DMS114 treated with DMSO at 0.1 percent for 48 hours (cell line): ENCODE results near the gene ZC2HC1B.

Source experiments
- DNase-seq: peaks from one replicate; lab custom pipeline; 2025; ENCODE audit not compliant: unreplicated experiment; lab: John Stamatoyannopoulos, UW

Gene ZC2HC1B

DNA sequence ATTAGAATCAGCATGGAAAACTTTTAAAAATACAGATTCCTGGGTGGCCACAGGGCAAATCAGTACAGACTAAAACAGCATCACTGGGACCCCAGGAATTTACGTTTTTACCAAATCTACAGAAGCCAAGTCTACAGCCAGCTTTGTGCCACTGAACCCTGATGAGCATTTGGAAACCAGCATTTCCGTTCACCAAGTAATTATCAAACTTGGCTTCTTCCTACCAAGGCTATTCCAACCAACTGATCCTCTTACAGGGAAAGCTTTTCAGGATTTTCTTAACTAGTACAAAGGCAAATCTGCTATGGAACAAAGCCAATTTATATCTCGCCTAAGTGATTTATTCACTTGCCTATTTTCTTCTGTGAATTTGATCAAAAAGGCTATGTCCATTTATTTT lies 96.8 kb downstream of the ZC2HC1B start:
- DNase-seq, result no peak

DNA sequence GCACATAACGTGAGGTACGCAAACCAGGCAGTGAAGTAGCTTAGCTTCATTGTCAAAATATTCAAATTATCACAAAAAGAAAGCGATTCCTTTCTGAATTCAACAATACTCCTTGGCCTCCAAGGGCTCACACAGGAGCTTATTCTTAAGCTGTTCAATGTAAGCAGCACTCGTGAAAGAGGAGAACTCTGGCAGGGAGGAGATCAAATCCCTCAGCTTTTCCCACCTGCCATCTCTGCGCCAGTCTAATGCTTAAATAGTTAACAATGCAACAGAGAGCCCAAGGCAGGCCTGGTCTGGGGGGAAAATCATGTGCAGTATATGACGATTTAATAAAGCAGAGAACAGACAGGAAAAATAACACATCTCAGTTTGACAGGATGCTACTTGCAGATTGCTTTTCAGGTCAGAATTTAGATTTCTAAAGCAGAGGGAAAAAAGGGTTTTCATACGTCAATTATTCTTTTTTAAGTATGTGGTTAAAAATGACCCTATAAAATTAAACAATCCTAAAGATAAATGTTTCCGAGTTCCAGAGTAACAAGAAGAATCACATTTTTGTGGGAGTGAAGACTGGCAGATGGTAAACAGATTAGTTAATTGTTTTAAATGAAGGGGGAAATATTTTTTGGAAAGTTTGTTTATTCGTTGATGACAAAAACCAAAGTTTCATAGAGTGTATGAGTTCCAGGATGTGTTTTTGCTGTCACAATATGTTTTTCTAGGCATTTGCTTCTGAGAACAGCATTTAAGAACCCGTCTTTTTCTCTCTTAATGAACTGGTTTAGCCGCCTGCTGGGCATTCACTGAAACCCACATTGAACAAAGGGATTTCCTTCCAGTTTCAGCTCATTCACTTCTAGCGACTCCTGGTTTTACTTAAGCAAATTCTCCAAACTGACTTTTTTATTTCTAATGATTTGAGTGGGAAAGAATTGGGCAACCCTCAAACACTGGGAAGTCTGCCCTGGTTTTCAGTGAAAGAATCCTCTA lies 97.9 kb downstream of the ZC2HC1B start:
- DNase-seq, result no peak

DNA sequence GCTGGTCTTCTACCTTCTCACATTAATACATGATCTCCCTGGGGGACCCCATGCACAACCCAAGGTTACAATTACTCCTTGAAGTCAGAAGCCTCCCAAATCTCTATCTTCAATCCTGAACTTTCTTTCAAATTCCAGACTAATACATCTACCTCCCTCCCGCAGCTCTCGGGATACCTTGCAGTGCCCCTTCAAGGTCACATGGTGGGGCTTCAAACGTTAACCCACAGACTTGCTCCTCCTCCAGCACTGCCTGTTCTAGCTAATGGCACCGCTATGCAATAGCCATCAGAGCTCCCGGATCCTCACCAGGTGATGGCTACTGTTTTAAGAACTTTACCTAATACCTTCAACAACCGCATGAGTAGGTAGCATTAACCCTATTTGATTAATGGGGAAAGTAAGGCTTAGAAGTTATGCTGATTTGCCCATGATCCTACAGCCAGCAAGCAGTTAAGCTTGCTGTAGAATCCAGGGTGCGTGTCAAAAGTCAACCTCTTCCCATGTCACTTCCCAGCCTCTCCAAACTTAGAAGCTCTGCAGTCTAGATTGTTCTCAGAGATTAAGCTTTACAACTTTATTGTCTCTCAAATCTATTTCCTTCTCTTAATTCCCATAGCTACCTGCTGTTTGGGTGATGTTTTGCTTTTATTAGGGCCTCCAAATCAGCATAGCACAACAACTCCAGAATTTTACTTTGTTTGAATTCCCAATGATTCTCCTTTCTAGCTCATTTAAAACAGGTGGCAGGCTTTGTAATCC lies 99.1 kb downstream of the ZC2HC1B start:
- no peak for DNase-seq

DNA sequence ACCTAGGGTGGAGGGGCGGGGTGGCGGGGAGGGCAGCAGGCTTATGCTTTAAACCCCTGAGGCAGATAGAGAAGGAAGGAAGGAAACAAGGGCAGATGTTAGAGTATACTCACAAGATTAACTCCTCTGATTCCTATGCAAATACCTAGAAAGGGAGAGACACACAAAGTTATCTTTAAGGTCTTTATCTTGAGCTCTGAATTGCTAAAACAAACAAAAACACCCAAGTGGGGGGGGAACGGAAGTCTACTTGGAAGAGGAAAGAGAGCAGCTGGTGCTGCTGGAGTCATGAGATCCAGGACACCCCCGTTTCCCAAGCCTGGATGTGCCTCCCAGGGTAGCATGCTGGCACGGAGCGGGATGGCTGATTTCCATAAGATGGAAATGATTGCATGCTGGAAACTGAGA lies 100.4 kb downstream of the ZC2HC1B start:
- DNase-seq, result no peak

DNA sequence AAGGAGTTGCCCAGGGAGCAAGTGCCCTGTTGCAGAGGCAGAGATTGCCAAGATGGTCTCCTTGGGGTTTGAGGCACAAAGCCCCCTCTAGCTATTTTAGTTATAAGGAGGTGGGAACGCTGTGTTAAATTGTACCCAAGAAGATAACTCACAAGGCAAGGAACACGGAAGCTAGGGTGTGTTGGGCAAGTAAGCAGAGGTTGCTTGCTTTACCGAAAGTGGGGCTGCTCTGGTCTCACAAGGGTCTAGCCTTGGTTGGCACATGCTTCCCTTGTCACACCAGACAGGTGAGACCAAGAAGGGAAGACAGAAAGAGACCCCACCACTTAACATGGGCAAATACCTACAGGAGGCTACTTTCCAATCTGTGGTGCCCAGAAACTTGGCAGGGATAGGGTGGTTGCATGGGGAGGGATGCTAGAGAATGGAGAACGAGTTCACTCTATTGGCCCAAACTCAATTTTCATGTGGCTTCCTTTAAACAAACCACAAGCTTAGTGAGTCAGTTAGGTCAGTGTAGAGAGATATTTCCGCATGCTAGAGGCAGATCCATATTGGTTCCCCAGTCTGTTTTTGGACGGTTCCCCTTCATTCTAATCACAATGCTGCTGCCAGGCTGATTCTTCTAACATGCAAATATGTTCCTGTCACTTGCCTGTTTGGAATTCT lies 101.4 kb downstream of the ZC2HC1B start:
- no peak for DNase-seq

DNA sequence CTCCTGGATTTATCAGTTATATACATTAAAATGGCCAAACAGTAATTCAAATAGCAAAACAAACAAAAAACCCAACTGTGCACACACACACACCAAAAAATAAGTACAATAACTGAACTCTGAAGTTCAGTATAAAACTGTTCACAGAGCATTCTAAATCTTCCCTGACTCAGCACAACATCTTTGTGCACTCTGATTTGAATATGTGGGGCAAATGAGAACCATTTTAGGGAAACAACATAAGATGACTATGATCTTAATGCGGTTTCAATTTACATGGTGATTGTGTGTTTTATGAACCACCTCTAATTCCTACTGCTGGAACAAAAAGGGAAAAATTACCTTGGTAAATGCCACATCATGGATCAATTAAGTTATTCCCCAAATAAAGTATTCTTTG lies 102.0 kb downstream of the ZC2HC1B start:
- DNase-seq, result no peak

DNA sequence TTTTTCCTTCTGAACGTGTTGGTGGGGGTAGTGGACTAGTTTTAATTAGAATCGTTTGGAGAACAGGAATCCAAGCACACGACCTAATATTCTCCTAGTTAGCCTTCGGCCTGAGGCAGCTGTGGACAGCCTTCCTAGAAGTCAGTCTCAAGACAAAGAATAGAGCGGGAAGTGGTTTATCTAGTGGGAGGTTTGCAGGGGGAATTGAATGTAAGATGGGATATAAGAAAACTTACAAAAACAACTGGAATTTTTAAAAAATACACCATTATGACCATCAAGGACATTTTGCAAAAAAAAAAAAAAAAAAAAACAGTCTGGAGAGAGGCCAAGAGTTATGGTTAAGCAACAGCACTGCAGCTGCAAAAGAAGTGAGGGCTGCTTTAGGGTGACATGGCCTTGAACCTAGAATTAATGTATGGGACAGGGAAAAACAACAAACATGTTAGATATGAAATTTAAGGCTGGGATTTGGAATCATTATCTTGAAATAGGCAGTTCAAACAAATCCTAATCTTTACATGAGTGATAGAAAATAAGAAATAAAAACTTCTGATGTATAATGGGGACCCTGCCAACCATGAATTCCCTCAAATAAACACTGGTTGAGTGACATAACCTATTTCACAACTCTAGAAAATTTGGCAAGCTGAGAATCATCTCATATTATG lies 103.6 kb downstream of the ZC2HC1B start:
- DNase-seq, result no peak

DNA sequence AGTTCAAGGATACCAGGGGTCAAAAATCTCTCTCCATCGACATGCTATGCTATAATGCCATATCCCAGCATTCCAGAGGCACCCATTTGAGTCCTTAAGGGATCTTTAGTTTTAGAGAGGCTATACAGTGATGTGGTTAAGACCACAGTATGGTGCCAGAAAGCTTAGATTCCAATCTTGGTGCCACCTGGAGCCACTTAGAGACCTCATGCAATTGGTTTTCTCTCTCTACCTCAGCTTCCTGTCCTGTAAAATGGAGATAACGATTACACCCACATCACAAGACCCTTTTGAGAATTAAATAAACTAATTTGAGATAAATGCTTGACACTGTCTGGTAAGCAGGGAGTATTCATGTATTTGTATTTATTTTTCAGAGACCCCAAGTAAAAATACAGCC lies 104.8 kb downstream of the ZC2HC1B start:
- DNase-seq, result no peak

DNA sequence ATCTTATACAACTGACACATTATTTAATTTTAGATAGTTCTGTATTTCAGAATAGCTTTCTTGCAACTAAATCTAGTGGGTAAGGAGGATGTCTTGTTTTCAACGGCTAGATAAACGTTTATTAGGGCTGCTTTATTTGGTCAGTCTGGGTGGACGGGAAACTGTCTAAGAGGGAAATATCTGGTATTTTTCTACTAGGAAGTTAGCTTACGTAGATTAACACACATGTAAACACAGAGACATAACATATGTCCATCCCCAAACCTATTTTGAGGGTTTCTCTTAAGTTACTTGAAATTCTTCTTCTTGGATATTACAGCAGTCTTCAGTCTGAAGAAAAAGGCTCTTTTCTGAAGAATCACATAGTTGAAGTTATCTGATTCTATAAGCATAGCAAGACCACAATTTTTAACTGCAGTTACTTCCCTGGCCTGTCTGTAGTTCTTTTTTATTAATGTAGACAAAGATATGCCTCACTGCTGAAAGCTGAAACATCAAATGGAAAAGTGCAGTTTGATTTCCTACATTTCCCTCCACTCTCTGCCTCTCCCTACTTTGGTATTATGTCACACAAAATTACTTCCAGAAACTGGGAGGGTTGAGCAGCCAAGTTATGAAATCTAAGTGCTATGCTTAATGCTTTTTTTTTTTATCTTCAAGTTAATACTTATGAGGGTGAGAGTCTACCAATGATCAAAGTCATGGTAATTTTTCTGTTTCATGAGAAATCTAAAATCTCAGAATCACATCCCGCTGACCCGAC lies 106.4 kb downstream of the ZC2HC1B start:
- DNase-seq, result no peak

DNA sequence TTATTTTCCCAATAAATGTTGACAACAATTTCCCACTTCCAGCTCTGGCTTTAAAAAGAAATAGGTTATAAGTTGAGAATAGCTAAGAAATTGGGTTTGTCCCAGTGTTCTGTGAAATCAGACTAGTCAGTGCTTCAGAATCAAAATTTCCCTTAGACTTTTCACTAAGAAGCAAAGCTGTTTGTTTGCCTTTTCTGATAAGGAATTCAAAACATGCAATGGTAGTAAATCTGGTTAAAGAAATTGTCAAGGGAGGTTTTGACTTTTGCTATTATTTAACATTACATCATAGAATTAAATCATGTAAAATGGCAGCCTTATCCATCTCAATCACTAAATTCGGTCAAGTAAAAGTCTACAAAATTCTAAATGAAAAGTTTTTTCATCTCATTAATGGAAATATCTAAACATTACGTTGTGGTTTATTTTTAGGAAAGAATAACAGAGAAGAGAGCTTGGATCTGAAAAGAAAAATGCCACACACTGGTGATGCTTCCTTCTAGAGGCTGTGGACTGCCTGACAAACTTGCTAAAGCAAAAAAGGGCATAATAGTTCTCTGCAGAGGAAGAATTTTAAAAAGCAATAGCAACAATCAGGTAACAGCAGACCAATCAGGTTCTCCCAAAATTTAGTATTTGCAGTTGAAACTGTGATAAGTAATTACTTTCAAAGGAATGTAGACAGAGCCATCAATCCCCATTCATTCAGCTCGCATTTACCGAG lies 107.4 kb downstream of the ZC2HC1B start:
- no peak for DNase-seq

DNA sequence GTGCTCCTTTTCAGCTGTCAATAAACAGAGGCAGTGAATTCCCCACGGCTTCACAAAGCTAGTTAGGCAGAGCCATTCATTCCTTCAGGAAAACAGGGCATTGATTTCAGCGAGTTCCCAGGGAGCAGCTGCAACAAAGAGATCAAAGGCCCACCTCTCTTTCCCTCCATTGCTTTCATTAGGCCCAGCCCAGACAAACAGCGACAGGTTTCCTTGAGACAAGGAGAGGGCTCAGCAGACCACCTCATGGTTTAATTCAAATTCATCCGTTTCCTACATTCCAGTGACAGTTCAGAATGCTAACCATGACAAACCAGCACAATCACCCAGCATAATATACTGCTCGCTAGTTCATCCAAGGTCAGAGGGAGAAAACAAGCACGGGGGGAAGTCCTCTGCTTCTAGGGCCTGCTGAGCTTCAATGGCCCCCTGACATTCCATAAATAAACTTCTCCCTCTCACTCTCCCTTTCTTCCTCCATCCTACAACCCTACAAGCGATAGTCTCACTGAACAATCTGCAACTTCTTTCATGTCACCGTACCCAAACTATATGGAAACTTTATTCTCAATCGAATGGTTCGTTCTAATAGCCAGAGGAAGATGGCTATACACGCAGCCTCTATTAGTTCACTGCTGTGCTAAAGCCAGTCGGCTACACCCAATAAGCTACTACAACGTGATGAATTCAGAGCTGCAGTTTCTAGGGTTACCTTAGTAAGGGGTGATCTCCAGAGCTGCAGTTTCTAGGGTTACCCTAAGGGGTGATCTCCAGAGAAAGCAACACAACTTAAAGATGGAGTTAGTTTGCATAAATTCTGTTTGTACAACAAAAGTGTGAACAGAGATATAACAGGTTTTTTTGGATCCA lies 109.1 kb downstream of the ZC2HC1B start:
- DNase-seq, result no peak

DNA sequence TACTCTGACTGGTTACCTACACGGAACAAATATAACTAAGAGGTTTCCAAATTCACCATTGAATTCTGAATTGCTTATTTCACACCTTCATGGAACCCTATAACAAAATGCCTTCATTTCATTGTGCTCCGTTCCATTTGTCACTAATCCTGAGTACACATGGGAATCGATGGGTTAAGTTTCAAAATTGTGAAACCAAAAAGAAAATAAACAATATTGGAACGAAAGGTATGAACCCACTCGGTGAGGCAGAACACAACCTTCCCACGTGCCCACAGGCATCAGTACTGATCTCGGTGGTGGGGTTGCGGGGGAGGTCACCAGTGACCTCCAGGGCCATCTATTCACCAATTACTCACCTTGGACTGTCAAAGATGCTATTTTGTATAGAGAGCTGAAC lies 109.8 kb downstream of the ZC2HC1B start:
- no peak for DNase-seq

DNA sequence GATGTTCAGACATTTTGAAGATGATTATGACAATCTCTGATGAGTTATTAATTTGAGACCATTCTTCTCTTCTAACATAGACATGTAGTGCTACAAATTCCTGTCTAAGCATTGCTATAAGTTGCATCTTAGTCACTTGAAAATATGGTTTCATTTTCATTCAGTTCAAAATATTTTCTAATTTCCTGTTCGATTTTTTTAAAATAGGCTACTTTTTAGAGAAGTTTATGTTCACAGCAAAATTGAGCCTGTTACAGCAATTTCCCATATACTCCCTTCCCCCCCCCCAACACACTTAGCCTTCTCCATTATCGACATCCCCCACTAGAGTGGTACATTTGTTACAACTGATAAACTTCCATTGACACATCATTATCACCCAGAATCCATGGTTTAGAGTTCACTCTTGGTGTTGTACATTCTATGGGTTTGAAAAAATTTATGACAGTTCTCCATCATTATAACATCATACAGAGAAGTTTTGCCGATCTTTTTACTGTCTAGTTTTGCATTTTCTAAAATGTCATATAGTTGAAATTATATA lies 112.6 kb downstream of the ZC2HC1B start:
- no peak for DNase-seq

DNA sequence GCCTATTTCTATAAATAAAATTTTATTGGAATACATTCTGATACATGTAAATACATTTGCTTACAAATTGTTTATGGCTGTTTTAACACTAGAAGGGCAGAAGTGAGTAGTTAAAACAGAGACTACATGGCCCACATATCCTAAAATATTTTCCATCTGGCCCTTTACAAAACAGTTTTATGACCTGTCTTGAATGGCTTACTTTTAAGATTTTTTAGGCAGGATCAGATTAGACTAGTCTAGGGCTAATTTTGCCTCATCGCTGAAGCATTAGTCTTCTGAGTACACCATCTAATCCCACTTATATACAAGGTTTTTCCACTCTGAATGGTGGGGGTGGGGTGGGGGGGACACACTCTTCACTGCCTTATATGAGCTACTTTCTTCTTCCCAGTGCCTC lies 116.6 kb downstream of the ZC2HC1B start:
- no peak for DNase-seq

DNA sequence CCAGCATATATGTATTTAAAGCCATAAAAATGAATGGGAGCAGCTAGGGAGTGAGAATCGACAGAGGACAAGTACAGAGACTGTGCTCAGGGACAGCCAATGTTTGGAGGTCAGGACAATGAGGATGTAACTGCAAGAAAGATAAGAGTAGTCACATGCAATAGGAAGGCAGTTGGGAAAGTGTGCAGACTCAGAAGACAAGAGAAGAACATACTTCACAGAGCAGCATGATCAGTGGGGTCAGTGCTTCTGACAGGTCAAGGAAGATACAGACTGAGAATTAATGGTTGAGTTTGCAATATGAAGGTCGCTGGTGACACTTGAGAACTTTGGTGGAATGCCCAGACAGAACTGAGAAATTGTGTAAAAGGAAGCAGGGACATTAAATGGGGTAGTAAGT lies 118.7 kb downstream of the ZC2HC1B start:
- DNase-seq, result no peak

DNA sequence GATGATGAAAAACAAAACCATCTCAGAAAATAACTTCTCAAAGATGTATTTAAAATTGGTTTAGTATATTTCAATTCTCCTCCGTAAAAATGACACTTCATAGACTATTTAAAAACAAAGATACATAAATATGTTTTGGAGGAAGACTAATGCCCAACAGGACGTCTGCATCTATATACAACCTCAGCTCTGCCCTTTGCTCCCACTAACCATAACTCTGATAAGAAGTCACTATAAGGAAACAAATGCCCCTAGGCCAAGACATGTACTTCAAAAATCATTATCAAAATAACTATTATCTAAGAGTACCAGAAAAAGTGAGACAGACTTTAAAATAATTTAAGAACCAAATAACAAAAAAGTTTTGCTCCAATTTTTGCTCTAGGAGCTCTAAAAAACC lies 120.4 kb downstream of the ZC2HC1B start:
- DNase-seq, result no peak

DNA sequence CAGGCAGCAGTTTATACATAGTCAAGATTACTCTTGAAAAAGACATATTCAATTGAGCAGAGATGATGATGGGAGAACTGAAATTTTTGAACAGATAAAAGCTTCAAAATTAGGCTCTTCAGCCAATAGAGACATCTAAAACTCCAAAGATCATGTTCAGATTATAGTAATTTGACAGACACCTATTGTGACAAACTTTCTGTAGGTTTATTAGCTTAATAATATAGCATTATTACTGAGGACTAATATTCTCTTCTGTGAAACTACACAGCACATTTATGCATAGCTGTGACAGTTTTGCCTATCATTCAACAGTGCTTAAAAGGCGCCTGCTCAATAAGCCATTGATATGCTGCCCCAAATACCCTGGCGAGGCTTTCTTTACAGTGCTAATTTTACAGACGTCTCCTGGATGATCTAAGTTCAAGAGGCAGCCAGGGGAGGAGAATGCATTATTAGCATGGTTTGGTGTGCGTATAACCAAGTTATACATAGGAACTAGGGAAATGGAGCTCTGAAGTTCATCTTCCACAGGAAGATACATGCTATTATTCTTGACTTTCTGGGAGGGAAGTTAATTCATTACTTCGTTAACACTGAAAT lies 122.3 kb downstream of the ZC2HC1B start:
- no peak for DNase-seq
